K562 treated with DMSO at 1 percent for 4 hours (cell line): ENCODE results near the gene SLC49A4. TPM values are rescaled to one million over a fixed set of nuclear protein-coding genes. Genes with fewer than 3 reads are reported as not detected.

ENCODE experiments used
- total RNA-seq: library from RNA; unstranded; fragments of 300-600 nt; gene quantifications from 2 replicates; pipeline ENCODE4 v1.2.3, GENCODE V29; 2022; ENCODE audit not compliant: insufficient read depth

The SLC49A4 gene, protein sequence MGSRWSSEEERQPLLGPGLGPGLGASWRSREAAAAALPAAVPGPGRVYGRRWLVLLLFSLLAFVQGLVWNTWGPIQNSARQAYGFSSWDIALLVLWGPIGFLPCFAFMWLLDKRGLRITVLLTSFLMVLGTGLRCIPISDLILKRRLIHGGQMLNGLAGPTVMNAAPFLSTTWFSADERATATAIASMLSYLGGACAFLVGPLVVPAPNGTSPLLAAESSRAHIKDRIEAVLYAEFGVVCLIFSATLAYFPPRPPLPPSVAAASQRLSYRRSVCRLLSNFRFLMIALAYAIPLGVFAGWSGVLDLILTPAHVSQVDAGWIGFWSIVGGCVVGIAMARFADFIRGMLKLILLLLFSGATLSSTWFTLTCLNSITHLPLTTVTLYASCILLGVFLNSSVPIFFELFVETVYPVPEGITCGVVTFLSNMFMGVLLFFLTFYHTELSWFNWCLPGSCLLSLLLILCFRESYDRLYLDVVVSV
- 0.66 and 0.73 TPM in 2 replicates for total RNA-seq

GRCh38 chr3:122794779-122795673, at the start of gene SLC49A4:
Gene SLC49A4 (plus strand): TSS chr3:122795069. CDS start chr3:122795193, 124 bp downstream.

DNA sequence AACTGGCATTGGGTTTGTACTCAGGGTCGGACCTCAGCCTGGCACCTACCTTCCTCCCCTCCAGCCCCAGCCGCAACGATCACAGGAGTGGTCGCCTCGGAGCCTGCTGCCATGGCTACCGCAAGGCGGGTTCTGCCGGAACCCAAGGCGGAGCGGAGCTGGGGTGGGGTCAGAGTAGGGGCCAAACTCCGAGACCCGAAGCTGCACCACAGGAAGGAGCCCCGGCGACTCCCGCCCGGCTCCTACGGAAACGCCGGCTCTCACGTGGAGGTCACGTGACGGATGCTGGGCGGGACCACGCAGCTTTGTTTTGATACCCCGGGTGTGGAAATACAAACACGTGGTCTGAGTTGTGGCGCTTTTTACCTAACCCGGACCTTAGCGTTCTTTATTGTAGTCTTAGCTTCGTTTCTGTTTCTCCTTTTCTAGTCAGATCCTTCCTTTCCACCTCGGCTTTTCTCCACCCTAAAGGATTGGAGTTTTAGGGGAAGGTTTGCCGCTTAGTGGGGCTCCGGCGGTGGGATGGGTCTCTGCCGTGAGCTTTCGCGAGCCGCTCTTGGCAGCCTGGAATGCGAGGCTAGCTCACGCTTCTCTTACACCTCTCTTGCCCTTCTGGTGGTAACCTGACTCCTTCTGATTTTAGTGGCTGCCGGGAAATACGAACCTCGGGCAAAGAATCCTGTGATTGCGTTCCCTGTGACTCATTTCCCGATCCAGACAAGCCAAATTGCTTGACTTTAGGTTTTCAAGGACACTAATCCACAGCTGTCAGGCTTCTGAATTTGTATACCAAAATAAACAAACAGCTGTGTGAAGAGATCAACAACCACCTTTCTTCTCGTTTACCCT, 1.1 kb upstream of the SLC49A4 start, which contains the start of gene HSPBAP1:
HSPBAP1 (minus strand) TSS at position 264 of the 849 bp plus-strand sequence; CDS start at position 113, 151 bp downstream.

Other genes starting within 250 kb of the SLC49A4 start
- 3.8 and 4.7 TPM in 2 replicates for gene PARP9, start 230.8 kb upstream of the SLC49A4 start, total RNA-seq
- gene DTX3L, start 230.7 kb upstream of the SLC49A4 start, total RNA-seq: 4.9 and 5.2 TPM in 2 replicates
- gene PARP15, start 217.4 kb upstream of the SLC49A4 start, total RNA-seq: not detected in 2 replicates
- 10.9 and 11.6 TPM in 2 replicates for gene PARP14, start 114.2 kb upstream of the SLC49A4 start, total RNA-seq
- gene HSPBAP1, start 1.2 kb upstream of the SLC49A4 start, total RNA-seq: 3.1 and 3.4 TPM in 2 replicates
- not detected in 2 replicates for gene SEMA5B, start 232.7 kb downstream of the SLC49A4 start, total RNA-seq